Panc1 (cell line): ENCODE data around the gene KIF17. TPM values are rescaled to one million over a fixed set of nuclear protein-coding genes. Genes with fewer than 3 reads are reported as not detected.

Source experiments
- ATAC-seq: fragments of 200-7000 bp; cut with Tn5 transposase; 2 replicates; pipeline ENCODE4 v1.9.1; 2020; ENCODE audit warnings: mild to moderate bottlenecking, moderate library complexity
- BruUV-seq: library from RNA; stranded (reverse); fragments of 400-500 nt; replicated peaks from 2 replicates; lab custom pipeline; 2021; lab: Mats Ljungman, UMichigan
- CTCF ChIA-PET: fragments of 300-600 bp; sonication (Branson Sonifier 250); formaldehyde crosslinking; loops from one replicate; lab custom pipeline; 2022; ENCODE audit warnings: antibody characterized with exemption; lab: Charles Lee
- POLR2A ChIA-PET: fragments of 300-600 bp; sonication (Branson Sonifier 250); formaldehyde crosslinking; loops from one replicate; lab custom pipeline; 2022; ENCODE audit warnings: antibody characterized with exemption; lab: Charles Lee
- DNase-seq: peaks from one replicate; pipeline ENCODE4 v3.0.0-alpha.2; 2010; ENCODE audit warnings: low read depth, low spot score
- H3K27ac ChIP-seq: 2 replicates; pipeline ENCODE4 v1.5.1; 2011; ENCODE audit warnings: mild to moderate bottlenecking, low read length, inconsistent platforms
- H3K27me3 ChIP-seq: fragments of 200-500 bp; sonication (Bioruptor generic); 2 replicates; pipeline ENCODE4 v1.6.0; 2014; ENCODE audit warnings: low read length, inconsistent platforms; ENCODE audit not compliant: control insufficient read depth, insufficient read depth
- H3K36me3 ChIP-seq: fragments of 200-500 bp; sonication (Bioruptor generic); 2 replicates; pipeline ENCODE4 v1.5.1; 2014; ENCODE audit warnings: inconsistent platforms, mild to moderate bottlenecking, low read length, moderate library complexity; ENCODE audit not compliant: control insufficient read depth, insufficient read depth
- H3K4me1 ChIP-seq: 2 replicates; pipeline ENCODE4 v1.5.1; 2011; ENCODE audit warnings: inconsistent platforms, mild to moderate bottlenecking, low read length, moderate library complexity; ENCODE audit not compliant: control insufficient read depth, insufficient read depth
- H3K4me3 ChIP-seq, 2 experiments: 2 replicates each; pipeline ENCODE4 v1.5.1; 2011 to 2012; ENCODE audit warnings: low read depth in 2 of 2, low read length in 2 of 2, mild to moderate bottlenecking in 2 of 2, inconsistent platforms in 1 of 2, moderate library complexity in 1 of 2
- H3K9me3 ChIP-seq: fragments of 200-500 bp; sonication (Bioruptor generic); 2 replicates; pipeline ENCODE4 v1.5.1; 2014; ENCODE audit warnings: low read depth, mild to moderate bottlenecking, inconsistent platforms, low read length, moderate library complexity; ENCODE audit not compliant: control insufficient read depth, insufficient read depth
- CTCF ChIP-seq: fragments of 450-650 bp; IDR thresholded peaks from 2 replicates; pipeline ENCODE4 v1.5.1; 2017; ENCODE audit warnings: mild to moderate bottlenecking
- POLR2AphosphoS5 ChIP-seq: IDR thresholded peaks from 2 replicates; pipeline ENCODE4 v1.6.1; 2012; ENCODE audit warnings: mild to moderate bottlenecking, low read depth, low read length, moderate library complexity
- SIN3A ChIP-seq: IDR thresholded peaks from 2 replicates; pipeline ENCODE4 v1.6.1; 2012; ENCODE audit warnings: low read depth, mild to moderate bottlenecking, low read length, moderate library complexity, borderline replicate concordance; ENCODE audit not compliant: insufficient read depth
- TCF7L2 ChIP-seq: IDR thresholded peaks from 2 replicates; pipeline ENCODE4 v1.6.1; 2011; ENCODE audit warnings: mild to moderate bottlenecking, low read depth, low read length, inconsistent platforms
- in situ Hi-C: cut with HindIII; loops from 2 replicates; pipeline ENCODE4 v1.10.0; 2016; ENCODE audit warnings: low sequenced_read_pairs, low pct_unique_long_range_greater_than_20kb
- intact Hi-C: fragments of 100-400 bp; cut with micrococcal nuclease; formaldehyde crosslinking; loops from one replicate; pipeline ENCODE4 v1.10.0; 2022; ENCODE audit not compliant: unreplicated experiment
- total RNA-seq: library from RNA; stranded (reverse); gene quantifications from one replicate; pipeline ENCODE4 v1.2.1, GENCODE V29; 2021; ENCODE audit not compliant: unreplicated experiment
- TF ChIP-seq, protein P1 (sequence below), 2 experiments: IDR thresholded peaks; 2 replicates each; pipeline ENCODE4 v1.6.1; 2011 to 2012; ENCODE audit warnings: low read depth in 2 of 2, control low read depth in 1 of 2, low read length in 1 of 2, mild to moderate bottlenecking in 1 of 2, moderate library complexity in 1 of 2; ENCODE audit not compliant: insufficient read depth in 1 of 2

The KIF17 gene
- total RNA-seq, 1 experiment from 2014 or later, result 3.9 TPM

DNA sequence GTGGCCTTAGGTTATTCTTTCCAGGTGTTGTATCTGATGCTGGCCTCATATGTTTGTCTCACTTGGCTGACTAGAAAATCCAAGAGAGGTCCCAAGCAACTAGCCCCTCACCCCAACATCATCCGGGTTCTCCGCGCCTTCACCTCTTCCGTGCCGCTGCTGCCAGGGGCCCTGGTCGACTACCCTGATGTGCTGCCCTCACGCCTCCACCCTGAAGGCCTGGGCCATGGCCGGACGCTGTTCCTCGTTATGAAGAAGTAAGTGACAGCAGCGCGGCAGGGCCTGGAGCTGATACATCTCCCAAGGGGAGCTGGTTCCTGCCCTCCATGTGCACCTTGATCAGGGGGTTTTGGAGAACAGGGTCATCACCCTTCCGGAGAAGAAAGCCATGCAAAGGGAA is 73.4 kb downstream of the KIF17 start:
- POLR2A ChIA-PET, result no interaction called here
- H3K4me3 ChIP-seq, result no peak overlapping the region
- H3K27ac ChIP-seq, result no peak overlapping the region
- in situ Hi-C loops (no loop called here), intact Hi-C loops (no loop called here)
- no peak for DNase-seq
- no peaks in the 10 kb centered on the region for H3K4me1 ChIP-seq
- no peak for ATAC-seq
- no peaks in the 10 kb centered on the region for H3K9me3 ChIP-seq
- TSS peak; percentile 60 for BruUV-seq
- no peak for TF ChIP-seq POLR2AphosphoS5
- TF ChIP-seq SIN3A, result no peak
- TF ChIP-seq, protein P1, sequence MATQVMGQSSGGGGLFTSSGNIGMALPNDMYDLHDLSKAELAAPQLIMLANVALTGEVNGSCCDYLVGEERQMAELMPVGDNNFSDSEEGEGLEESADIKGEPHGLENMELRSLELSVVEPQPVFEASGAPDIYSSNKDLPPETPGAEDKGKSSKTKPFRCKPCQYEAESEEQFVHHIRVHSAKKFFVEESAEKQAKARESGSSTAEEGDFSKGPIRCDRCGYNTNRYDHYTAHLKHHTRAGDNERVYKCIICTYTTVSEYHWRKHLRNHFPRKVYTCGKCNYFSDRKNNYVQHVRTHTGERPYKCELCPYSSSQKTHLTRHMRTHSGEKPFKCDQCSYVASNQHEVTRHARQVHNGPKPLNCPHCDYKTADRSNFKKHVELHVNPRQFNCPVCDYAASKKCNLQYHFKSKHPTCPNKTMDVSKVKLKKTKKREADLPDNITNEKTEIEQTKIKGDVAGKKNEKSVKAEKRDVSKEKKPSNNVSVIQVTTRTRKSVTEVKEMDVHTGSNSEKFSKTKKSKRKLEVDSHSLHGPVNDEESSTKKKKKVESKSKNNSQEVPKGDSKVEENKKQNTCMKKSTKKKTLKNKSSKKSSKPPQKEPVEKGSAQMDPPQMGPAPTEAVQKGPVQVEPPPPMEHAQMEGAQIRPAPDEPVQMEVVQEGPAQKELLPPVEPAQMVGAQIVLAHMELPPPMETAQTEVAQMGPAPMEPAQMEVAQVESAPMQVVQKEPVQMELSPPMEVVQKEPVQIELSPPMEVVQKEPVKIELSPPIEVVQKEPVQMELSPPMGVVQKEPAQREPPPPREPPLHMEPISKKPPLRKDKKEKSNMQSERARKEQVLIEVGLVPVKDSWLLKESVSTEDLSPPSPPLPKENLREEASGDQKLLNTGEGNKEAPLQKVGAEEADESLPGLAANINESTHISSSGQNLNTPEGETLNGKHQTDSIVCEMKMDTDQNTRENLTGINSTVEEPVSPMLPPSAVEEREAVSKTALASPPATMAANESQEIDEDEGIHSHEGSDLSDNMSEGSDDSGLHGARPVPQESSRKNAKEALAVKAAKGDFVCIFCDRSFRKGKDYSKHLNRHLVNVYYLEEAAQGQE (IDR thresholded peaks at IDR 0.05; ENCODE audit: insufficient read depth in 1 of 2, low read depth in 2 of 2, low read length in 1 of 2), result no peak
- TF ChIP-seq TCF7L2, result no peak
- no peak for TF ChIP-seq CTCF
- H3K27me3 ChIP-seq, result no peaks in the 10 kb centered on the region
- CTCF ChIA-PET, result no interaction called here
- H3K36me3 ChIP-seq, result no peaks in the 10 kb centered on the region

- Histone ChIP-seq H3K4me3 (no peak overlapping the region), H3K4me1 (no peaks in the 10 kb centered on the region), H3K36me3 (no peaks in the 10 kb centered on the region), H3K27ac (no peak overlapping the region), H3K27me3 (no peaks in the 10 kb centered on the region), H3K9me3 (no peaks in the 10 kb centered on the region)
- POLR2A ChIA-PET, result no interaction called here
- in situ Hi-C loops, result no loop called here
- CTCF ChIA-PET, result no interaction called here
- TF ChIP-seq TCF7L2 (no peak), SIN3A (no peak), CTCF (no peak), POLR2AphosphoS5 (no peak)
- TF ChIP-seq, protein P1 (IDR thresholded peaks at IDR 0.05; ENCODE audit: insufficient read depth in 1 of 2, low read depth in 2 of 2, low read length in 1 of 2), result no peak
- intact Hi-C loops, result no loop called here
- no peak for DNase-seq
- BruUV-seq, result no TSS peak
- ATAC-seq, result no peak
These were observed 74.7 kb downstream of the KIF17 start for GRCh38 chr1:20643080-20643479.
